GM21529 (cell line): ENCODE data around the gene ADM2.

Source experiments
- ATAC-seq: cut with Tn5 transposase; IDR thresholded peaks from one replicate; pipeline ENCODE4 v1.9.1; 2021; ENCODE audit not compliant: unreplicated experiment

ADM2 gene

DNA sequence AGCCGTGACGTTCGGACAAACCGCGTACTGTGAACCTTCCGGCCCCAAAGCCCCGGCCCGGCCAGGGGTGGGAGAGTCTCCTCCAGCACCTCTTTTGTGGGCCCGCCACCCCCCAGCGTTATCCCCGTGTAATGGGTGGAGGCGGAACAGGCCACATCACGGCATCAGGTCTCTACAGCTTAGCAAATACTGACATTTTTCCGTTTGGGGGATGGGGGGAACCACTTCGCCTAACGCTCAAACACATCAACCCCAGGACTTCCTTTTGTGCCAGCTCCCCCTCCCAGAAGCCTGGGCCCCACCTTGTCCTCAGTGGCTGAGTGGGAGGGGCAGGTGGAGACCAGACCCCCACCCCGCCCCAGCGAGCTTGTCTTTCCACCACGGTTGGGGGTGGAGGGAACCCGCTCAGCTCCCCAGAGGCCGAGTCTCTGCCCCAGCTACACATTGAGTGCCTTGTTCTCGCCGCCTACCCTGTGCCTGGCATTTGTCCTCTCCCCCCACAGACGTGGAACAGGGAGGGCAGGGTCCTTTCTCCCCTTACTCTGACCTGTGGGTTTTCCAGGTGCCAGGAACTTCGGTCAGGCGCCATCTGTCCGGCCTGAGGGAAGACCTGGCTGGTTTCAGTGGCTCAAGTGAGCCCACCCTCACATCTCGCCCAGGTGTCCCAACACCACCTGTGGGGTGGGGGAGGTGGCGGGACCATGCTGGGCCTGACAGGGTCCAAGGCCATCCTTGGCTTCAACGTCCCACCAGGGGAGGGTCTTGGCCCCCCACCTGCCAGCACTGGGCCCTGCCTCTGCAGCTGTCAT lies 36.1 kb upstream of the ADM2 start:
- no peak for ATAC-seq

DNA sequence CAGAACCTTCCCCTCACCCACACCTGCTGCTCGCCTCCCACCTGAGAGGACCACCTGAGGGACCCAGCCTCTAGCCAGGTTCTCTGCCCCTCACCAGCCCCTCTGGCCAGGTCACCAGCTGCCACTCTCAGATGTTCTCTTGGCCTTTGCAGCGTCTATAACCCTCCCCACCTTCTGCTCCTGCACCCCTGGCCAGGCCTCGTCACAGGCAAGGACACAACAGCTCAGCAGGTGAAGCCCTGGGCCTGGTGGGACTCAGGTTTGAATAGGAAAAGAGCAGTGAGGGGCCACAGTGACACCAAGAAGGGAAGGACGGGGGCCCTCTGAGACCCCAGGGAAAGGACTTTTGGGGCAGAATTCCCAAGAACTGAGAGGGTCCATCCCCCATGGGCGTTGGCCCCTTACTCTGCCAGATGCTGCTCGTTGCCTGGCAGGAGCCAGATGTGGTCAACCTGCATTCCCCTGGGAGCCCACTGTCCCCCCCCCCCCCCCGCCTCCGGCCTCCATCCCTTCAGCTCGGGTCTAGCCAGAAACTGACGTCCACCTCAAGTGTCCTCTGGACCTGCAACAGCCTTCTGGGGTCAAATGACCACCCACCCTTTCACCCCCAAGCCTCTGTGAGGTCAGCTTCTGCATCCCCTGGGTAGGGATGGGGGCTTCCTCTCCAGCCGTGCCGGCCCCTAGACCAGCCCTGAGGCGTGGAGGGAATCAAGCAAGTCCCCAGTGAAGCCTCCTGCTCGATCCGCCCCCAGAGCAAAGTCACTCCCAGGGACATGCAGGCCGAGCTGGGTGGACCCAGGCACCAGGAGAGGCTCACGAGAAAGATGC lies 35.2 kb upstream of the ADM2 start:
- no peak for ATAC-seq

DNA sequence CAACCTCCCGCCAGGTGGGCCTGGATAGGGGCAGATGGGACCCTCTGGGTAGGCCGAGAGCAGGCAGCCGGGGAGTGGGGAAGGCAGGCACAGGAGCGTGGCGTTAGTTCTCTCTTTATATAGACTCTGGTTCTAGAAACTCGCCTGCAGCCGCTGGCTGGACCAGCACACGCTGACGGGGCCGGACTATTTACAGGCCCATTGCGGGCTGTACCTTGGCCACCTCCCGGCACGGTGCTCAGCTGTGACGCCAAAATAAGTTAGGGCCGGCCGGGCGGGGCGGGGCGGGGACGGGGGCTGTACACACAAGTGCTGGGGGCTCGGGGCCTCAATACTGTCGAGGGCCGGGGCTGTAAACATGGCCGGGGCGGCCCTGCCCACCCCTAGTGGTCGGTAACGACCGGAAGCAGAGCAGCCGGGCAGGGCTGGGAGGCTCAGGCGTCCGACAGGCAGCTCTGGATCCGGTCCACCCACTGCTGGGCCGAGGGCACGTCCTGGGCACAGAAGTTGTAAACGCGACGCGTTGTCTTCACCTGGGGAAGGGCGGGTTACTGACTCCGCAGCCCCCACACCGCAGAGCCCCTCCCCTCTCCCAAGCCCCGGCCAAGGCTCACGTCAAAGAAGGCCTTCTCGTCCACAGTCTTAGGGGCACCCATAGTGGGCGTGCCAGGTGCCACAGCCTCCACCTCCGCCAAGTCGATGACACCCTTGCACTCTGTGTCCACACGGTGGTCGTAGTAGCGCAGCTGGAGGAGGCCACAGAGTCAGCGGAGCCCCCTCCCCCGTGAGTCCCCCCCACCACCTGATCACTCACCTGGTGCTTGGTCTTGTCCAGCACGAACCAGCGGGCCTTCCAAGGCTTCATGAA lies 34.4 kb upstream of the ADM2 start:
- ATAC-seq: no peak

DNA sequence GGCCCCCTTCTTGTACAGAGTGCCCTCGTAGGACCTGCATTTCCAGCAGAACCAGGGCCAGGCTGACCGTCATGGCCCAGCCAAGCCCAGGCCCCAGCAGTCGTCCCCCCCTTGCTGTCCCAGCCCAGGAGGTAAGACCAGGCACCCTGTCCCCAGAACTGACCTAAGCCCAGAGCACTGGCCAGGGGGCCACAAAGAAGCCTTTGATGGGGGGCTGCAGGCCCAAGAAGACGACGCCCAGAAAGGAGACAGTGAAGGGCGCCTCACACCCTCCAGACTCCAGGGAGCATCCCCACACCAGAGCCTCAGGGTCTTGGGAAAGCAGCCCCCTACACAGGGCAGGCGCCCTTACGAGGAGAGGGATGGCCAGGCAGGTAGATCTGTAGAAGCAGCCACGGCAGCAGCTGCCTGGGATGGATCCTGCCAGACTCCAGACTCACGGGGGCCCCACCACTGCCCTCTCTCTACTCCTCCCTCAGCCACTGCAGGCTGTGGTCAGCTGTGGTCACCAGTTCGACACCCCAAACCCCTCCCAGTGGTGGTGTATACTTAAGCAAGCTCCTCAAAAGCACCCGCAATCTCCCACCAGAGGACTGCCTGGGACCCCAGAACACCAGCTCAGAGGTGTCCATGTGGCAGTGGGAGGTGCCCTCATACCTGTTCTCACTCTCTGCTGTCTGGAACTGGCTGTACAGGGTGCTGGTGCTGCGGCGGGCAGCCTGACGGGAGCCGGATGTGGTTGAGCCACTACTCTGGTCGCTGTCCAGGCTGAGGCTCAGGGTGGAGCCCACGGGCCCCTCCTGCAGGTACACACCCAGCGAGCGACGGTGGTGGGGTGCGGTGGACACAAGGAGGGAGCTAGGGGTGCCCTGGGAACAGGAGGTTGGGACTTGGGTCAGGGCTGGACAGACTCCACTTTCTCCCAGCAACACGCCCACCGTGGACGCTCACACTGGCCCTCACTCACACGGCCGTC lies 33.5 kb upstream of the ADM2 start:
- no peak for ATAC-seq

DNA sequence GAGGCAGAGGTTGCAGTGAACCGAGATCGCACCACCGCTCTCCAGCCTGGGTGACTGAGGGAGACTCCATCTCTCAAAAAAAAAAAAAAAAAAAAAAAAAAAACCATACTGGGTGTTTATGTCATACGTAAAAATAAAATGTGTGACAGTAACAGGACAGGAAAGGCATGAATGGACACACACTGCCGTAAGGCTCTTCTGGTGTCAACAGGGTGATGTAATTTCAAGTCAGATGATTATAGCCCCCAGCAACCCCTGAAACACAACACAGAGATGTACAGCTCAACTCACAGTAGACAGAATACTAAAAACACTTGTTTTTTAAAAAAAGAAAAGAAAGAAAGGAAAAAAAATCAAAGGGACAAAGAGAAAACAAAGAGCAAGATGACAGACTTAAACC lies 28.7 kb upstream of the ADM2 start:
- no peak for ATAC-seq

DNA sequence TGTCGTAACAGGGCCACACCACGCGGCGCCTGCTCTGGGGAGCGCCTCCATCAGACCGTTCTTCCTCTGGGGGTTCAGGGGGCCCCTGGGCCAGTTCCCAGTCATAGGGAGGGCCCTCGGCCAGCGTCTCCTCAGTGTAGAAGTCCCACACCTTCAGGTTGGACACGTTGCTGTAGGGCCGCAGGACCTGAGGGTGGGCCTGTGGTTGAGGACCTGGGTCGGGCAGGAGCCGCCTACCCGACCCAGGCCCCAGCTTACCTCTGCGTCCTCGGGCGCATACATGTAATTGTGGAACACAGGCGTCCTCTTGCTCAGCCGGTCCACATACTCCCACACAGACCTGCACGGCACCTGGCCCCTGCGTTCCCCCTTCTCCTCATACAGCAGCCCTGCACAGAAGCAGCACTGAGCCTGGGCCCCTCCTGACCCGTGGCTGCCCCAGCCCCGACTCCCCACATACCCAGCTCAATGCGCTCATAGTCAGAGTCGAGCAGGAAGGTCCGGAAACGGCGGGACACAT lies 26.7 kb upstream of the ADM2 start:
- no peak for ATAC-seq

DNA sequence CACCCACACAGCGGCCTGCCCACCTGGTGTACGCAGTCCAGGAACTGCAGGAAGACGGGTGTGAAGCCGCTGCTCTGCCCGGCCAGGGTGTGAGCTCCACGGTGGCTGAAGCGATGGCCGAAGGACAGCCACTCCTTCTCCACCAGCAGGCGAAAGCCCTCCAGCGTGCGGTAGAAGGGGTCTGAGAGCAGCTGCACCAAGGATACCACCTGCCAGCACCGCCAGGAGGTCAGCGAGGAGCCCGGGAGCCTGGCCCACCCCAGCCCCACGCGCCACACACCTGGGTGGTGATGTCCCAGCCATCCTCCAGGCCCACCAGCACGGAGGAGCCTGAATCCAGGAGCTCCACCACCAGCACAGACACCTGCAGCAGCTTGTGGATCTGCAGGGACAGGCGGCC lies 26.1 kb upstream of the ADM2 start:
- no peak for ATAC-seq

DNA sequence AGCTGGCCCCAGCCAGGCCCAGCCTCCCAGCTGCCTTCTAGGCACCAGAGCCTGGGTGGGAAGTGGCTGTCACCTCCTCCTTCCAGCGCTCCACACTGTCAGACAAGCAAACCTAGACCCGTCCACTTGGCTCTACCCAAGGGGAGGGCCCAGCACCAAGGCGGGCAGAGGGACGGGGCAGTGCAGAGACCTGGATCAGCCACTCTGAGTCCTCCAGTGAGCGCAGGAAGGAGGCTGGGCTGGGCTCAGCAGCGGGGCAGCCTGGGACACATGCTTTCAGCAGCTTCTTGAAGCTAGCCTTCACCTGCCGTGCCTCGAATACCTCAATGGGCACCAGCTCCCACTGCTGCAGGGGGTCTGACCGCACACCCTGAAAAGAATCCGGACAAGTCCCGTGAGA lies 25.3 kb upstream of the ADM2 start:
- ATAC-seq: no peak

DNA sequence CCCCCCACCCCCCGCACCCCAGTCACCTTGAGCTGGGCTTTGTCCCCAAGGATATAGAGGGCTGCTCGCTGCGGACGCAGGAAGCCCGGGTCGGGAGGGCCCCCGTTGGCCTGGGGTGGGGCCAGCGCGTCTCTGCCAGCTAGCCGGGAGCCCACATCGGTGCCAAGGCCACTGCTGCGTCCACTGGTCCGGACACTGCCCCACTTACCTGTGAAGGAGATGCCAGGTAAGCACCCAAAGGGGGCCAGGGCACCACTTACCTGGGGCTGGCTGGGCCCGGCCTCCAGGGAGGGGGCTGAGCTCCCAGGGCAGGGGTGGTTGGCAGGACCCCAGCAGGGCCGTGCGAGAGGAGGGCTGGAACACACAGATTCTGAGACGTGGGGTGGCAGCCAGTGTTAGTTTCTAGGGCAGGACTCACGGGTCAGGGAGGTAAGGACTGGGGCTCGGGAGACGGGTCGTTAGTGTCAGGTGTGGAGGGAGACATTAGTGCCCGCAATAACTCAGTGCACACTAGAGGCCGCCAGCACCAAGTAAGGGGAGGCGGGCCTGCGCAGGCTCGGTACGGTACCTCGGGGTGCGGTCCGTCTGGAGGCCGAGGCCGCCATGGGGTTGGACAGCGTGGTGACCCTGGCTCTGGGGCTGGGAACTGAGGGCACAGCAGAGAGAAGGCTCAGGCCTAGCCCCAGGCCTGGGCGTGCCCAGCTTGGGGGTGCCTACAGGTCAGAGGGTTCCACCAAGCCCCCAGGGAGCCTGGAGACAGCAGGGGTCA lies 24.7 kb upstream of the ADM2 start:
- ATAC-seq: no peak

DNA sequence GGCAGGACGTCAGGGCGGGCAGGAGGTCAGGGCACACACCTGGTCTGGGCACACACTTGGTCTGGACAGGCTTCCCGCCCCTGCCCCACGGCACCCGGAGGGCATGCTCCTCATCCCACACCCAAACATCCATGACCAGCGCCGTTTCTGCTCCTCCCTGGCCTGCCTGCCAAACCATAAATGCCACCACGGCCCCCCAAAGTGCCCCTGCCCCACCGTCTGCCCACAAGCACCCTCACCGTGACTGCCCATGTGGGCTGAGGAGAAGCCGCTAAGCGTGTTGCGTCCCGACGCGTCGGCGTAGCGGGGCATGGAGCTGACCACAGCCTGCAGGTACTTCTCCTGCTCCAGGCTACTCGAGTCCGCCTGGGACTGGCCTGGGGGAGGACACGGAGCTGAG lies 22.3 kb upstream of the ADM2 start:
- ATAC-seq: no peak

DNA sequence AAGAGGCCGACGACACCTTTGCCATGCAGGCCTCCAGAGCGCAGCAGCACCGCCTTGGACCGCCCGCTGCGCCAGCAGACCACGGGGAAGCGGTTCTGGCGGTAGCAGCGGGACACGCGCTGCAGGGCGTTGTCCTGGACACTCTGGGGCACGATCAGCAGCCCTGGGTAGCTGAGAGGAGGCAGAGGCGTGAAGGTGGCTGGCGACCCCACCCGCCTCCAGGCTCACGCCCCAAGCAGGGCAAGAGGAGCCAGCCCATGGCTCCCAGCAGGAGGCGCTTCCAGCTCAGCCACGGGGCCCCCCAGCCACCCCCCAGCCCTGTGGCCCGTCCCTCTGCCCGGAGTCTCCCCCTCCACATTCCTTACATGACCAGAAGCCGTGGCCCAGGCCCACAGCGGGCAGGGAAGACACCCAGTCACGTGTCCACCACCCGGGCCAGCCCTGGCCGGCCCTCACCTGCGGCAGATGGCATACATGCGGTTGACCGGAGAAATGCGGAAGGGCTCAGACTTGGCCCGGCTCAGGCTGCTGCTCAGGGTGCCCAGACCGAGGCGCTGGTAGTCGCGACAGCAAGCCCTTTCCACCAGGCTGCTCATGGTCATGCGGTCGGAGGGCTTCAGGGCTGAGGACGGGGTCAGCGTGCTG lies 21.7 kb upstream of the ADM2 start:
- no peak for ATAC-seq

DNA sequence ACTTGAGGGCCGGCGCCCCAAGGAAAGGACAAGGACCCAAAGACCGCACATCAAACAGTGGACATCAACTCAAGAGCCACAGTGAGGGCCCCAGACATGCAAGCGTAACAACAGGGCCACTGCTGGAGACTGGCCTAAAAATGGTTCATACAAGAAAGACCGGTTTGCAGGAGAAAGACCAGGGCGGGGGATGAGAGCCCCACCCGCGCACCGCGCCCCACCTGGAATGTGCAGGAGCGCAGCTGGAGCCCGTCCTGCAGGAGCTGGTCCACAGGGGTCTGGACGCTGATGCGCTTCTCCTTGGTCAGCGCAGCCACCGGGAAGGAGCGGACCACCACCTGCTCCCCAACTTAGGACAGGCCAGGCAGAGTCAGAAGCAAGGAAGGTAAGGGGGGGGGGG lies 20.4 kb upstream of the ADM2 start:
- ATAC-seq: no peak

DNA sequence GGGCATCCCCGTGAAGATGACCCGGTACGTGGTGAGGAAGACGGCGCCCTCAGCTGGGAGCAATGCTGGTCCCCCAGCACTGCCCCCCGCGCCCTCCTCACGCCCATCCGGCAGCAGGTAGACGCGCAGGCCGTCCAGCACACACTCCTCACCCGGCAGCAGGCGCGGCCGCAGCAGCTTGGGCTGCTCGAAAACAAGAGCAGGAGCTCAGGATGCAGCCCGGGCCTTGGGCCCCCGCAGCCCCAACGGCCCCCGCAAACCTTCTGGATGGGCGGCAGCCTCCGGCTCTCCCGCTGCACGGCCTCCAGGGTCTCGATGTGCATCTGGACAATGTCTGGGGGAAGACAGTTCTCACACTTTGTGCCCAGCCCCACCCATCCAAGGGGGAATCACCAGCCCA lies 19.8 kb upstream of the ADM2 start:
- no peak for ATAC-seq

DNA sequence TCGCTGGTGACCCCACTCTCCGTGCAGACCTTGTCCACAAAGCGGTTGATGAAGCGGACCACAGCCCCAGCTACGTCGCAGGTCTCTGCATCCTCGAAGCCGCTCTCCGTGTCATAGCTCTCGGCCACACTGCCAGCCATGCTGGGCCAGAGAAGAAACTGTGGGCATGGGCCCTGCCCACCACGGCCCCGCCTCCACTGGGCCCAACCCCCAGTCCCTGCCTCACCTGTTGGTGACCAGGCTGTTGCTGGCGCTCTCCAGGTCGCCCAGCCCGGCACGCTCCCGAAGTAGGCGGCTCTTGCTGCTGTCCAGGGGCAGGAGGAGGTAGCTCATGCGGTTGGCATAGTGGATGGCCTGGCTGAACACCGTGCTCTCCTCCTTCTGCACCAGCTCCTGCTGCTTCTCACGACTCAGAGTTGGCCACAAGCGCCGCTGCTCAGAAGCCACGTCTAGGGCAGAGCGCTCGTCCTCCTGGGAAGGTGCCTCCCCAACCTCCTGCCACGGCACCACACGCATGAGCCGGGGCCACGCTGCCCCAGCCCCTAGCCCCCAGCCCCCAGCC lies 19.3 kb upstream of the ADM2 start:
- ATAC-seq: no peak

DNA sequence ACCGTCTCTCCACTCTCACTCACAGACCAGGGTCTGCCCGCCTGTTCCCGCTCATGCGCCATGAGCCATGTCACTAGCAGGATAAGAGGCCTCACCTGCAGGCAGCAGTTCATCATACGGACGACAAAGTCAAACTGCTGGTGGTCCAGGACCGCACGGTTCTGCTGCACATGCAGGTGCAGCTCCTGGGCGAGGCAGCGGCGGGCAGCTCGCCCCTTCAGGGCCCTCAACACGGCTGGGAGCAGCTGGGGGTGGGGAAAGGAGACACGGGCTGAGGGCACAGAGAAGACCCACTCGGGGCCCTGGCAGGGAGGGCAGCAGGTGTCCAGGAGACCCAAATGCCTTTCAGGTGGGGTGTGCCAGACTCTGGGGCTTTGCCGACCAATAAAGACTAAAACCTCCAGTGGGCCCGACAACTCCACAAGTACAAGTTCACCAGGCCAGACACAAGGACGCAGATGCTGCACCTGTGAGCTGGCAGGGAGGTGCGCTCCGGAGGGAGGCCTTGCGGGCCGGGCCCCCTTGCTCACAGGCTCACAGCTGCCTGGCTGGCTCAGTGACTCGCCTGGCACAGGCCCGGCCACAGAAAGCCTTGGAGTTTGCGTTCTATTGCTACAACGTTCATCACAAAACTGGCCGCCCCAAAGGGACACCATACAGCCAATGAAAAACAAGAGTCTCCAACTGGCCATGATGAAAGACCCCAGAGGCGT lies 18.0 kb upstream of the ADM2 start:
- no peak for ATAC-seq

DNA sequence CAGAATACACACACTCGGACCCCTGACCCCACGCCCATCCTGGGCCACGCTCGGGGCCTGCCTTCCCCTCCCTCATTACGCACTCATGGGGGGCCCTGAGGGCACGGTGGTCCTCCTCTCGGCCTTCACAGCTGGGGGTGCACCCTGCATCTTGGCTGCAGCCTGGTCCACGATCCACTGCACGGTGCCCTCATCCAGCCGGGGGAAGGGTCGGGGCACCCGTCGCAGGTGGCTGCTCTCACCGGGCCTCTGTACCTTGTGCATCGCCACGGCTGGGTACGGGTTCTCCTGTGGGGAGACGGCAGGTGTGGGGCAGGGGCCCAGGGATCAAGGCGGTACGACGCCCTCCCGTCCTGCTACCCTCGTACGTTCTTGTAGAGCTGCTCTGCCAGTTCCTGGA lies 16.9 kb upstream of the ADM2 start:
- ATAC-seq: no peak

DNA sequence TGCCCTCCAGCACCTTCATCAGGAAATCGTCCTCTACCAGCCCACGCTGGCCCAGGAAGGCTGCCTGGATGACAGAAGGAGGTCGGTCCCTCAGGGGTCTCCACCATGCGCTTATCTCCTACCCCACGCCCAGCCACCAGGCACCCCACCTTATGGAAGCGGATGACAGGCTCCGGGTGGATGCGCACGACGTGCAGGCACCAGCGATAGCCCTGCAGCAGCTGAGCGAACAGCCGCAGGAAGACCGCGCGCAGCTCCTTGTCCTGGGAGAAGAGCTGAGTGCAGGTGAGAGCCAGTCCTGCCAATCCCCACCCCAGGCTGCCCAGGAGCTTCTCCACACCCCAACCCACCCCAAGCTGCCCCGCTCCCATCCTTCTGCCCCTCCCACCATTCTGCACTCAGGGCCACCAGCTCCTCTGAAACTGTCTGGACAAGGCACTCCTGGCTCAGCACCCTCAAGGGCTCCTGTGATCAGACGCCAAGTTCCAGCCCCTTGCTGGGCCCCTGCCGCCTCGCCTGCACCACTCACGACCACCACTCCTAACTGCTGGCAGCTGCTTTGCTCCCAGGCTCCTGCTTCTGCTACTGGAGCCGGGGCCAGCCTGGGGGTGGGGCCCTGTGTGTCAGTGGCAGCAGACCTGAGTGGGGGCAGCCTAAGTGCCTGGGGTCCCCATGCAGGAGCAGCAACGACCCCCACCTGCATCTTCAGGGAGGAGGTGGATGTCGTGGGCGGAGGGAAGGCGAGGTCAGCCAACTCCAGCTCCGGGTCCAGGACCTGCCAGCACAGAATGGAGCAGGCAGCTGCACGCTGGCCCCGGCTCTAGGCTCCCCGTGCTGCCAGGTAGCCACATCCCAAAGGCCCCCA lies 16.0 kb upstream of the ADM2 start:
- ATAC-seq: no peak
